TTC549 (cell line): ENCODE data around the gene DCLK1.

Experiments used
- FAIRE-seq: peaks from 2 replicates; lab custom pipeline; 2012; peaks lifted over from hg19 to GRCh38; lab: Jason Lieb, UNC

DCLK1 gene

GRCh38 chr13:36038785-36039555 lies 92.2 kb downstream of the DCLK1 start:
- no peak for FAIRE-seq

- FAIRE-seq, result no peak
Observed at GRCh38 chr13:36033035-36033434, 98.1 kb downstream of the DCLK1 start.

- no peak for FAIRE-seq
Observed at GRCh38 chr13:36031490-36031889, 99.7 kb downstream of the DCLK1 start.

DNA sequence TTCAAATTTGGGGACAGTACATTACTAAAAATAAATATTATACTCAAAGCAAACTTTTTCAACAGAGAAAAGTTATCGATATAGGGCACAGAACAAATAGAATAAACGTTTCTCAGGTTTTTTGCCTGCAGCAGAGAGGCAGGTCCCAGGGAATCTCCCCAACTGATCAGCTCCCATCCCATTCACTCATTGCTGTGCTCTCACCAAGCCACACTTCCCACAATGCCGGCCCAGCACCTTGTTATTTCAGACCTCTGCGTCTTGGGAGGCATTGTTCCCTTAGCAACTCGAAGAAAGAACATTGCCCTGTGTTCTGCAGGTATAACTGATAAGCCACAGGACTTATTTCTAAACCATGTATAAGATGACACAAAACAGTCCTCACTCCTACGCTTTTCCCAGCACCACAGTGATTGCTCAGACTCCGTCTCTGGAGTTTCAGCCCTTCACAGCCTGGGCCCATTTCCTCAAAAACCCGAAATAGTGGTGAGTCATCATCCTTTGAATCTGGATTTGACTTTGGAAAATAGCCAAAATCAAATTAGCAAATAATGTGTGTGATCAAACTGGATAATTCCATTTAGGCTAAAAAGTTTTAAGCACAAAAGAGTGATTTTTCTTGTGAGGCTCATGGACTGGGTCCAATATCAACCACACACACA lies 100.4 kb downstream of the DCLK1 start:
- no peak for FAIRE-seq

DNA sequence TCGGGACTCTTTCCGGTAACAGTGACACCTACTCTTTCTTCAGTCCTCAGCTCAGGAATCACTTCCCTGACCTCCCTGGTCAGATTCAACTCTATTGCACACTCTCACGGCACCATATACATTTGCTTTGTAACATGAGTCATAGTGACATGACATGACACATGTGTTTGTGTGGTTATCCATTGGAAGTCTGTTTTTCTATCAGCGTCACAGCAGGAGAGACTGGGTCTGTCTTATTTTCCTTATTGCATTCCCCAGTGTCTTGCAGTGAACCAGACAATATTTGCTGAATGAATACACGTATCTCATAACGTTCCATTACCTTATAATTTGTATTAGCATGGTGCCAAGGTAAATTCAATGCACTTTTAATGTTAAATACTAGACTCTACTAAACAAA lies 102.0 kb downstream of the DCLK1 start:
- FAIRE-seq, result no peak

DNA sequence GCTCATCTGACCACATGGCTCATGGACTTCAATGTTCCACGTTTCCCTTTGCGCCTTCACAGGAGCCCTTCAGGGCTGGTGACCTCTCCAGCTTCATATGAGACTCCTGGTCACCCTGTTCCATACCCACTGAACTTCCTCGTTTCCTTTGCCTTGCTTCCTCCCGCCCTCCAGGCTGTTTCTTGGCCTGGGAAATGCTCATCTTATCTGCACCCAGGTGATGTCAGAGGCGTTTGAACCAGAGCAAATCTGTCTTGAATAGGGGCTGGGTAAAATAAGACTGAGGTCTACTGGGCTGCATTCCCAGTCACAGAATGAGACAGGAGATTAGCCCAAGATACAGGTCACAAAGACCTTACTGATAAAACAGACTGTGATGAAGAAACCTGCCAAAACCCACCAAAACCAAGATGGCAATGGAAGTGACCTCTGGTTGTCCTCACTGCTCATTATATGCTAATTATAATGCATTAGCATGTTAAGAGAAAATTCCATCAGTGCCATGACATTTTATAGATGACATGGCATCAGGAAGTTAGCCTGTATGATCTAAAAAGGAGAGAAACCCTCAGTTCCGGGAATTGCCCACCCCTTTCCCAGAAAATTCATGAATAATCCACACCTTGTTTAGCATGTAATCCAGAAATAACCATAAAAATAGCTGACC lies 102.7 kb downstream of the DCLK1 start:
- no peak for FAIRE-seq

GRCh38 chr13:36026531-36026930 lies 104.7 kb downstream of the DCLK1 start:
- FAIRE-seq, result no peak

DNA sequence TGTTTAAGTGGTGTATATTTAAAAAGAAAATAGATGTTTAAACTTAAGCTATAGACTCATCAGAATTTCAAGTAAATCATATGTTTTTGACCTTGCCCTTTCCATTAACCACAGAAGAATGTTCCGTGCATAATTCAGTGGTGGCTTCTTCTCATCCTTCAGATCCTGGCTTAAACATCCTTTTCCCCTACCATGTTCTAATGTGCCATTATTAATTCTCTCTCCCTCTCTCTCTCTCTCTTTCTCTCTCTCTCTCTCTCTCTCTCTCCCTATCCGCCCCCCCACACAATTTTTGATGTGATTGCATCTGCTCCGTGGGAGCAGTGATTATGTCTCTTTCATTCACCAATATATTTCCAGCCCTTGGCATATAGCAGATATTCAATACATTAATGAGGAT lies 116.4 kb downstream of the DCLK1 start:
- no peak for FAIRE-seq

DNA sequence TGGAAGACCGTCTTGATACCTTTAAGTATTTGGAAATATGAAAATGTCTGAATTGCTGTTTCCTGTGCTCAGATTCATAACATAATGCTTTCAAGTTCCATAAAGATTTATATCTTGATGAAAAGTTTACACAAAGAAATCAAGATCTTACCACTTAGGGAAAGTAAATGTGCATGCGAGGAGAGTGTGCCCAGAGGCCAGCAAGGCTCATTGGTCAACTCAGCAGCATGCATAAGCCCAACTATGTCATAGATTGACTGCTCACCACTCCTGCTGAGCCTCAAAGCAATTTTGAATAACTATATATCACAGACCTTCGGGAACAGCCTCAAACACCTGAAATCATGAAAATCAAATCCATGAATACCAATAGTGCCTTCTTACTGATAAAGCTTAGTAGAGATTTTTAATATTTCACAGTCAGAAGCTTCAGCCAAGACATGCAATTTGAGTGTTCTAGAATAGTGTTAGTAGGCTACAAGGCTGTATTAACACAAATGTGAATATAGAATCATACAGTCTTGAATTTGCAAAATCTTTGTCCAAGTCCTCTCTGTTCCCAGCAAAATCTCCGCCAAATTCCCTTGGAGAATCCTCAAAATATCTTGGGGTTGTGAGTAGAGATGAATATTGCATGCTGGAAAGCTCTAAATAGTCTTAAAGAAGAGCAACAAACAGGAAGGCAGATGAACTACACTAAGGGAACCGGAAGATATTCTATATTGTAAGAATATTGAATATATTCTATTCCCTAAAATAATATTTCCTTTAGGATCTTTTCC lies 124.1 kb downstream of the DCLK1 start:
- no peak for FAIRE-seq

- no peak for FAIRE-seq
Observed at GRCh38 chr13:36006347-36006746, 124.8 kb downstream of the DCLK1 start.

DNA sequence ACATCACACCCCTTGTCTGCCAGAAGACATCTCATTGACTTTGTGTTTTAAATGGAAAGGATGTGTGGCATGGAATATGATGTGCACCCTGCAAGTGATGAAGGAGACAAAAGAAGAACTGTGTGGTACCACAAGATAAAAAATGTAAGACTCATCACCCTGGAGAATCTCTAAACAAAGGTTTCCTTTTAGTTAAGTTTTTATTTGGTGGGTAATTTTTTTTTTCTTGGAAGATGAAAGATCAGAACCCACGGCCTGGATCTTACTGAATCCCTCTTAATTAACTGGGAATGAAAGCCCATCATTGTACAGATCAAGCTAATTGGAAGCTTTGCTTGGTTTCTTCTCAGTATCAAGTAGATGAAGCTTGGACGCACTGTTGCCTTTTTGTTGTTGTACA lies 129.6 kb downstream of the DCLK1 start:
- no peak for FAIRE-seq

GRCh38 chr13:36000028-36000427 lies 131.2 kb downstream of the DCLK1 start:
- no peak for FAIRE-seq

- no peak for FAIRE-seq
Observed at GRCh38 chr13:35996360-35996759, 134.8 kb downstream of the DCLK1 start.

DNA sequence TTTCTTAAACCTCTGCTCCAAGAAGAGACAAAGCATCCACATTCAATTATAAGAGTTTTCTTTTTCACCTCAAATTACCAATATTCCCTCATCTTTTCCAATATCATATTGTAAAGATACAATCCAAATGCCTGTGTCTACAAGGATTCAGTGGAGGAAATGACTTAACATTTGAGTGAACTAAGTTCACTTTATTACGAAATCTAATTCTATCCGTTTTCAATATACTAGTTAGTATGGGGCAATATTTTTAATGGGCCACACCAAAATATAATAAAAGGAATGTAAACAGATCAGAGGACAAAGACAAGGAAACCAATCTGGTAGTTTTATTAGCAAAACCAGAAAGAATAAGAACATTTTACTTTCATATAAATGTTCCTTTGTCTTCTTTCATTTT lies 136.0 kb downstream of the DCLK1 start:
- no peak for FAIRE-seq

- no peak for FAIRE-seq
Observed at GRCh38 chr13:35994131-35994966, 136.8 kb downstream of the DCLK1 start.

DNA sequence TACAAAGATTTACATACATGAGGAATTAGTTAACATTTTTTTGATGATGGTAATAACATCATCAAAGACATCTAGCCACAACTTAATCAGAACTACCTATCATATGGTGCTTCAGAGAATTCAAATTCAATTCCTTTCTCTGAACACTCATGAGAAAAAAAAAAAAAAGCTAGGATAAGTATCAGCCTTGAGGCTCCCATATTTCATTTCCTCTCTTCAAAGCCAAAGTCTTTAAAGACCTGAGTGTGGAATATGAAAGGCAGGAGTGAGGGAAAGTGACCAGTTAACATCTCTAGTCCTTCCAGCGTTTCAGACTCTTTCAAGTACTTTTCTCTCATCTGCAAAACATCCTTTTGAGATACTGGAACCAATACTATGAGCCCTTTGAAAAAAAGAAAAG lies 137.5 kb downstream of the DCLK1 start:
- no peak for FAIRE-seq

DNA sequence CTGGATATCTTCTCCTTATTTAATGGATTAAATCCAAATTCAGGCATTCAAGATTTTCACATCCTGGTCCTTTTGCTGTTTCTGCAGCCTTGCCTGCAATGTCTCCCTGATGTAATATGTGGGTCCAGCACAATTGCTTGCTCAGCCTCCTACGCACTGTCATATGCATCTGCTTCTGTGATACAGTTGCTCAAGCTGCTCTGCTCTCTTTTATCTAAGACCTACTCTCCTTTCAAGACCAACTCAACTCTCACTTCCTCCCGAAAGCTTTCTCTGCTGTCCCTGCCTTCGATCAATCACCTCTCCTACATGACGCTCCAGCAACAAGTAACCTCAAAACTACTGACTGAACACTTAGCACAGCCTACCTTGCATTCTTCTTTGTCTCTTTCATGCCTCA lies 138.2 kb downstream of the DCLK1 start:
- FAIRE-seq, result no peak

DNA sequence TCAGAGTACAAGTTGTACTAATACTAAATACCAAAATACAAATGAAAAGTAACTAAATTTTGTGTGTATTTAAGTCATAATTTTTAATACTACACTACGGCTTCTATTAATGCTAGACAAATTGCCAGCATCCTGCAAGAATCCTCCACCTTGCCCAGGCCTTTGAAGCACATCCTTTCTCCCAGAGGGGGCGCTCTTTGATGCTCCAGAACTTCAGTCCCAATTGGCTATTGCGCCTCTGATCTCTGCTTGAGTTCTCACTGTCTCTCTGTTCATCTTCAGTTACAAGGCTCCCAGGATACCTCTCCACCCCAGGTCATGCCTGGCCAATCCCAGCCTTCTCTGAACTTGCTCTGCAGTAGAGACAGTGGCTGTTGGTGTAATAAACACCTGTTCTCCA lies 141.0 kb downstream of the DCLK1 start:
- no peak for FAIRE-seq

DNA sequence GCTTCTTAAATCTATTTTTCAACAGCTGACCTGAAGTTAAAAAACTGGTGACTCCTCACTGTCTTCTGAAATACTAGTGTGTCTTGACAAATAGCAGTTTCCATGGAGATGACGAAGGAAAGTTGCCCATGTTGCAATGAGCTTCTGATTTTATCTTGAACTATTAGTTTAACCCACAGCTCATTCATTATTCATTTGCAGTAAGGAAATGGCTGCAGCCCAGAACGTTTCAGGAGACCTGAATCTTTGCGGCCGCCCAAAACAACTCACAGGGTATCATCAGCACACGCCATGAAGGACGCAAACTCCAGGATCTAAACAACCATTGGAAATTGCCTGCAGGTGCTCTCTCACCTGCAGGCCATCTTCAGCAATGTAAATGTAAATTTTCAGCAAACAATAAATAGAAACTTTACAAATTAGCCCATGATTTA lies 142.5 kb downstream of the DCLK1 start:
- no peak for FAIRE-seq

- no peak for FAIRE-seq
Observed at GRCh38 chr13:35987572-35988513, 143.3 kb downstream of the DCLK1 start.
